Measurements from ENCODE around the gene SIVA1.

DNA sequence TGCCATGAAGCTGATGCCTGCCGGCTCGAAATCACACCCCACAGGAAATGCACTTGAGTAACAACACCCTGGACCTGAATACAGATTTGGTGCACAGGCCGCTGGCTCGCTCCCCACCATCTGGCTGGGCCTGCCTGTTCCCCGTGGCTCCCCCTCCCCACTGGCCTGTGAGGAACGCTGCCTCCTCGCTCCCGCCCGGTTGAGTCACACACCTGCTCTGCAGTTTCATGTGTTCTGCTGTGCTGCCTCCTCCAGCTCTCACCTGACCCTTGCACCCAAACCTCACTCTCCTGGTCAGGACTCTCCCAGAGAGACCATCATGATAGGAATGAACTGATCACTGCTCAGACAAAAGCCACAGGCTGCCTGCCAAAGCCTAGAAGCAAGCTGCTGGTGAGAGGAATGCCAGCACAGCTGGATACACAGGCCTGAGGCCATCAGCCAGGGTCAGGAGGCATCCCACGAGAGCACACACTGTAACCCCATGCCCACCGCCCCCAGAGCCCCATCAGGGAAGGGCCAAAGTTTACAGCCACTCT is 3.8 kb upstream of the SIVA1 start:
- TF ChIP-seq, protein P1, sequence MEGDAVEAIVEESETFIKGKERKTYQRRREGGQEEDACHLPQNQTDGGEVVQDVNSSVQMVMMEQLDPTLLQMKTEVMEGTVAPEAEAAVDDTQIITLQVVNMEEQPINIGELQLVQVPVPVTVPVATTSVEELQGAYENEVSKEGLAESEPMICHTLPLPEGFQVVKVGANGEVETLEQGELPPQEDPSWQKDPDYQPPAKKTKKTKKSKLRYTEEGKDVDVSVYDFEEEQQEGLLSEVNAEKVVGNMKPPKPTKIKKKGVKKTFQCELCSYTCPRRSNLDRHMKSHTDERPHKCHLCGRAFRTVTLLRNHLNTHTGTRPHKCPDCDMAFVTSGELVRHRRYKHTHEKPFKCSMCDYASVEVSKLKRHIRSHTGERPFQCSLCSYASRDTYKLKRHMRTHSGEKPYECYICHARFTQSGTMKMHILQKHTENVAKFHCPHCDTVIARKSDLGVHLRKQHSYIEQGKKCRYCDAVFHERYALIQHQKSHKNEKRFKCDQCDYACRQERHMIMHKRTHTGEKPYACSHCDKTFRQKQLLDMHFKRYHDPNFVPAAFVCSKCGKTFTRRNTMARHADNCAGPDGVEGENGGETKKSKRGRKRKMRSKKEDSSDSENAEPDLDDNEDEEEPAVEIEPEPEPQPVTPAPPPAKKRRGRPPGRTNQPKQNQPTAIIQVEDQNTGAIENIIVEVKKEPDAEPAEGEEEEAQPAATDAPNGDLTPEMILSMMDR (conservative IDR thresholded peaks at IDR 0.05; ENCODE audit: low read length): no peak
- no peak for TF ChIP-seq EZH2phosphoT487 (IDR thresholded peaks at IDR 0.05; ENCODE audit: borderline replicate concordance)
